Activated B cell treated with CpG ODN at 0.5 μM for 24 hours (primary cell): ENCODE results near the gene GDPD4. TPM values are rescaled to one million over a fixed set of nuclear protein-coding genes. Genes with fewer than 3 reads are reported as not detected.

Source experiments
- ATAC-seq: fragments of 200-7000 bp; cut with Tn5 transposase; one replicate; pipeline ENCODE4 v1.10.0; 2021; ENCODE audit warnings: low read depth, mild to moderate bottlenecking, moderate library complexity
- CTCF ChIA-PET: fragments of 350-600 bp; sonication (Branson Sonifier 250); formaldehyde crosslinking; loops from one replicate; lab custom pipeline; 2021; ENCODE audit warnings: antibody characterized with exemption; lab: Charles Lee
- POLR2A ChIA-PET: fragments of 350-600 bp; sonication (Branson Sonifier 250); formaldehyde crosslinking; loops from one replicate; lab custom pipeline; 2021; ENCODE audit warnings: antibody characterized with exemption; lab: Charles Lee
- DNase-seq: peaks from one replicate; pipeline ENCODE4 v3.0.0; 2022
- H3K27ac Mint-ChIP-seq: one replicate; pipeline ENCODE4 v1.8.0; 2020; ENCODE audit warnings: mixed read lengths
- H3K27me3 Mint-ChIP-seq: one replicate; pipeline ENCODE4 v1.8.0; 2021; ENCODE audit warnings: mixed read lengths
- H3K36me3 Mint-ChIP-seq: one replicate; pipeline ENCODE4 v1.8.0; 2021; ENCODE audit warnings: low read depth, mixed read lengths
- H3K4me1 Mint-ChIP-seq: one replicate; pipeline ENCODE4 v1.8.0; 2021; ENCODE audit warnings: mixed read lengths
- H3K4me3 Mint-ChIP-seq: one replicate; pipeline ENCODE4 v1.8.0; 2020; ENCODE audit warnings: mild to moderate bottlenecking, mixed read lengths
- H3K9me3 Mint-ChIP-seq: one replicate; pipeline ENCODE4 v1.8.0; 2020; ENCODE audit warnings: mixed read lengths
- intact Hi-C: fragments of 100-400 bp; cut with micrococcal nuclease; formaldehyde crosslinking; loops from one replicate; pipeline ENCODE4 v1.15.1; 2024
- total RNA-seq: library from RNA; stranded (reverse); gene quantifications from 2 replicates; pipeline ENCODE4 v1.2.3, GENCODE V29; 2022
- TF ChIP-seq, protein P1 (sequence below): fragments of 200-600 bp; IDR thresholded peaks from one replicate; pipeline ENCODE4 v1.8.0; 2022; ENCODE audit warnings: antibody characterized with exemption, mild to moderate bottlenecking

Gene GDPD4
- total RNA-seq, 1 donor from 2014 or later: not detected

- intact Hi-C loops: no loop called here
- H3K4me1 Mint-ChIP-seq: no peaks in the 10 kb centered on the region
Observed at GRCh38 chr11:77201370-77201769, 100.1 kb downstream of the GDPD4 start.

GRCh38 chr11:77200351-77201268 is 100.9 kb downstream of the GDPD4 start:
- peak; percentile 6 for DNase-seq
- H3K9me3 Mint-ChIP-seq: no peaks in the 10 kb centered on the region
- no peaks in the 10 kb centered on the region for H3K27me3 Mint-ChIP-seq
- CTCF ChIA-PET: no interaction called here
- H3K36me3 Mint-ChIP-seq: no peaks in the 10 kb centered on the region
- no peak overlapping the region for H3K4me3 Mint-ChIP-seq
- TF ChIP-seq, protein P1, sequence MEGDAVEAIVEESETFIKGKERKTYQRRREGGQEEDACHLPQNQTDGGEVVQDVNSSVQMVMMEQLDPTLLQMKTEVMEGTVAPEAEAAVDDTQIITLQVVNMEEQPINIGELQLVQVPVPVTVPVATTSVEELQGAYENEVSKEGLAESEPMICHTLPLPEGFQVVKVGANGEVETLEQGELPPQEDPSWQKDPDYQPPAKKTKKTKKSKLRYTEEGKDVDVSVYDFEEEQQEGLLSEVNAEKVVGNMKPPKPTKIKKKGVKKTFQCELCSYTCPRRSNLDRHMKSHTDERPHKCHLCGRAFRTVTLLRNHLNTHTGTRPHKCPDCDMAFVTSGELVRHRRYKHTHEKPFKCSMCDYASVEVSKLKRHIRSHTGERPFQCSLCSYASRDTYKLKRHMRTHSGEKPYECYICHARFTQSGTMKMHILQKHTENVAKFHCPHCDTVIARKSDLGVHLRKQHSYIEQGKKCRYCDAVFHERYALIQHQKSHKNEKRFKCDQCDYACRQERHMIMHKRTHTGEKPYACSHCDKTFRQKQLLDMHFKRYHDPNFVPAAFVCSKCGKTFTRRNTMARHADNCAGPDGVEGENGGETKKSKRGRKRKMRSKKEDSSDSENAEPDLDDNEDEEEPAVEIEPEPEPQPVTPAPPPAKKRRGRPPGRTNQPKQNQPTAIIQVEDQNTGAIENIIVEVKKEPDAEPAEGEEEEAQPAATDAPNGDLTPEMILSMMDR: no peak
- H3K27ac Mint-ChIP-seq: no peak overlapping the region
- ATAC-seq: no peak
- POLR2A ChIA-PET: no interaction called here
- H3K4me1 Mint-ChIP-seq: no peaks in the 10 kb centered on the region
- intact Hi-C loops: no loop called here

More at GRCh38 chr11:77201370-77201769, 100.1 kb downstream of the GDPD4 start:
- ATAC-seq: no peak
- Mint-ChIP-seq H3K4me3 (no peak overlapping the region), H3K36me3 (no peaks in the 10 kb centered on the region), H3K9me3 (no peaks in the 10 kb centered on the region), H3K27ac (no peak overlapping the region), H3K27me3 (peaks cover under 1% of the 10 kb centered on the region)
- peak; percentile 12 for DNase-seq
- TF ChIP-seq, protein P1: no peak
- ChIA-PET POLR2A (no interaction called here), CTCF (no interaction called here)

GRCh38 chr11:77199137-77199745 is 102.2 kb downstream of the GDPD4 start:
- ChIA-PET CTCF (no interaction called here), POLR2A (no interaction called here)
- ATAC-seq: no peak
- no peaks in the 10 kb centered on the region for H3K27me3 Mint-ChIP-seq
- no peaks in the 10 kb centered on the region for H3K9me3 Mint-ChIP-seq
- no peaks in the 10 kb centered on the region for H3K36me3 Mint-ChIP-seq
- no peaks in the 10 kb centered on the region for H3K4me1 Mint-ChIP-seq
- TF ChIP-seq, protein P1: no peak
- intact Hi-C loops: no loop called here
- H3K4me3 Mint-ChIP-seq: no peak overlapping the region
- H3K27ac Mint-ChIP-seq: no peak overlapping the region
- peak; percentile 4 for DNase-seq

GRCh38 chr11:77198440-77198849 is 103.0 kb downstream of the GDPD4 start:
- Mint-ChIP-seq H3K36me3 (no peaks in the 10 kb centered on the region), H3K4me3 (no peak overlapping the region), H3K27ac (no peak overlapping the region), H3K4me1 (no peaks in the 10 kb centered on the region), H3K27me3 (no peaks in the 10 kb centered on the region), H3K9me3 (no peaks in the 10 kb centered on the region)
- ChIA-PET CTCF (no interaction called here), POLR2A (no interaction called here)
- ATAC-seq (no peak), DNase-seq (peak; percentile 13)
- intact Hi-C loops: no loop called here
- TF ChIP-seq, protein P1: no peak

DNA sequence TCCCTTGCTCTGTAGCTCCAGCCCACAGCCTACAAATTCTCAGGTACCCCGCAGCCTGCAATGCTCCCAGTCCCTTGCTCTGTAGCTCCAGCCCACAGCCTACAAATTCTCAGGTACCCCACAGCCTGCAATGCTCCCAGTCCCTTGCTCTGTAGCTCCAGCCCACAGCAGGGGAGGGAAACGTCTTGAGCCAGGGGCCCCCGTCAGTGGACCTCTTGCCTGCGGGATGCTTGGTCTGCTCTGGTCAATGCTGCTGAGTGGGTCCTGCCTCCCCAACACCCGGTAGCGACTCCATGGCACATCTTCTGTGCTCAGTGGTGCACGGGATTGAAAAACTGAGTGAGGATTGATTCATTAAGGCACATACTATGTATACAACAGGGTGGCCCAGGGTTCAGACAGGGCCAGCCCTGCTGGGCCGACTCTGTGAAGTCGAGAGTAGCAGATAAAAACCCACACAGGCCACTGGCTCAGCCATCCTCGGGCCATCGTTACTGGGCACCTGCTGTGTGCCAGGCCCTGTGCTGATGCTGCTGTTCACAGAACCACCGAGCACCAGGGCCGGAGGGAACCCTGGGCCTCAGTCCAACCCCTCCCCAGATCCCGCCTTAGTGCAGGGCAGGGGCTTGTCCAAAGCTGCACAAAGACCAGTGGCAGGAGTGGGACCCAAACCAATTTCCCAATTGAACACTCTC is 103.7 kb downstream of the GDPD4 start:
- H3K4me1 Mint-ChIP-seq: no peaks in the 10 kb centered on the region
- DNase-seq: no peak
- TF ChIP-seq, protein P1: no peak
- no peak for ATAC-seq
- no peak overlapping the region for H3K27ac Mint-ChIP-seq
- no peaks in the 10 kb centered on the region for H3K27me3 Mint-ChIP-seq
- CTCF ChIA-PET: no interaction called here
- H3K4me3 Mint-ChIP-seq: no peak overlapping the region
- H3K9me3 Mint-ChIP-seq: no peaks in the 10 kb centered on the region
- intact Hi-C loops: no loop called here
- H3K36me3 Mint-ChIP-seq: no peaks in the 10 kb centered on the region
- POLR2A ChIA-PET: no interaction called here
